ENCODE measurements around the gene AMH. TPM values are rescaled to one million over a fixed set of nuclear protein-coding genes. Genes with fewer than 3 reads are reported as not detected.

The AMH gene
- total RNA-seq, 1 experiment from 2014 or later = 5.0 TPM

- no TSS peak for BruUV-seq (replicated peaks)
- intact Hi-C loops (cut with micrococcal nuclease; ENCODE audit: unreplicated experiment) = loop anchor here (5.0 to 10.0 kb wide), 2 partner anchors 34 to 83 kb away; partner anchors contain the start of gene AP3D1
- CTCF ChIA-PET = interaction anchor here (1.1 kb wide), 1 partner anchor 82 kb away, joined by 3 read pairs; no protein-coding TSS in a partner anchor
- Mint-ChIP-seq H3K27me3 (ENCODE audit: unreplicated experiment) (no peaks in the 10 kb centered on the region), H3K9me3 (ENCODE audit: low read depth, unreplicated experiment) (no peaks in the 10 kb centered on the region), H3K4me1 (ENCODE audit: low read depth, unreplicated experiment) (peaks cover 36% of the 10 kb centered on the region), H3K27ac (ENCODE audit: unreplicated experiment) (peak overlapping the region; percentile 73), H3K4me3 (ENCODE audit: low read depth, unreplicated experiment) (peak overlapping the region; percentile 78), H3K36me3 (ENCODE audit: insufficient read depth, unreplicated experiment) (peaks cover 70% of the 10 kb centered on the region)
- no peak for DNase-seq
- TF ChIP-seq CTCF (IDR thresholded peaks at IDR 0.05; ENCODE audit: unreplicated experiment) = no peak
Measured at GRCh38 chr19:2237869-2238153, 11.3 kb upstream of the AMH start.

- H3K36me3 Mint-ChIP-seq (ENCODE audit: insufficient read depth, unreplicated experiment) = peaks cover 65% of the 10 kb centered on the region
- no peaks in the 10 kb centered on the region for H3K9me3 Mint-ChIP-seq (ENCODE audit: low read depth, unreplicated experiment)
Measured at GRCh38 chr19:2239173-2239572, 9.9 kb upstream of the AMH start.

GRCh38 chr19:2239771-2240770 is 9.1 kb upstream of the AMH start:
- Mint-ChIP-seq H3K9me3 (ENCODE audit: low read depth, unreplicated experiment) (no peaks in the 10 kb centered on the region), H3K36me3 (ENCODE audit: insufficient read depth, unreplicated experiment) (peaks cover 60% of the 10 kb centered on the region), H3K27ac (ENCODE audit: unreplicated experiment) (peak overlapping the region; percentile 77), H3K4me1 (ENCODE audit: low read depth, unreplicated experiment) (peaks cover 36% of the 10 kb centered on the region), H3K4me3 (ENCODE audit: low read depth, unreplicated experiment) (peak overlapping the region; percentile 78), H3K27me3 (ENCODE audit: unreplicated experiment) (no peaks in the 10 kb centered on the region)
- TF ChIP-seq CTCF (IDR thresholded peaks at IDR 0.05; ENCODE audit: unreplicated experiment) = no peak
- intact Hi-C loops (cut with micrococcal nuclease; ENCODE audit: unreplicated experiment) = loop anchor here (5.0 to 10.0 kb wide), 2 partner anchors 32 to 85 kb away; partner anchors contain the start of gene AP3D1
- no TSS peak for BruUV-seq (replicated peaks)
- DNase-seq = no peak
- CTCF ChIA-PET = interaction anchor here (1.2 kb wide), 1 partner anchor 71 kb away, joined by 8 read pairs; no protein-coding TSS in a partner anchor

More at GRCh38 chr19:2239173-2239572, 9.9 kb upstream of the AMH start:
- no TSS peak for BruUV-seq (replicated peaks)
- no peak for TF ChIP-seq CTCF (IDR thresholded peaks at IDR 0.05; ENCODE audit: unreplicated experiment)
- Mint-ChIP-seq H3K4me1 (ENCODE audit: low read depth, unreplicated experiment) (peaks cover 36% of the 10 kb centered on the region), H3K27me3 (ENCODE audit: unreplicated experiment) (no peaks in the 10 kb centered on the region), H3K27ac (ENCODE audit: unreplicated experiment) (peak overlapping the region; percentile 77), H3K4me3 (ENCODE audit: low read depth, unreplicated experiment) (peak overlapping the region; percentile 78)
- DNase-seq = no peak
- intact Hi-C loops (cut with micrococcal nuclease; ENCODE audit: unreplicated experiment) = loop anchor here (5.0 to 10.0 kb wide), 2 partner anchors 33 to 84 kb away; partner anchors contain the start of gene AP3D1
- CTCF ChIA-PET = interaction anchor here (0.6 to 1.2 kb wide), 3 partner anchors 15 to 70 kb away, joined by 3 to 8 read pairs (median 4); no protein-coding TSS in a partner anchor

- no TSS peak for BruUV-seq (replicated peaks)
- CTCF ChIA-PET = no interaction called here
- Mint-ChIP-seq H3K27me3 (ENCODE audit: unreplicated experiment) (no peaks in the 10 kb centered on the region), H3K27ac (ENCODE audit: unreplicated experiment) (no peak overlapping the region), H3K4me3 (ENCODE audit: low read depth, unreplicated experiment) (no peak overlapping the region), H3K4me1 (ENCODE audit: low read depth, unreplicated experiment) (peaks cover 36% of the 10 kb centered on the region), H3K9me3 (ENCODE audit: low read depth, unreplicated experiment) (no peaks in the 10 kb centered on the region), H3K36me3 (ENCODE audit: insufficient read depth, unreplicated experiment) (peaks cover 52% of the 10 kb centered on the region)
- DNase-seq = no peak
- no peak for TF ChIP-seq CTCF (IDR thresholded peaks at IDR 0.05; ENCODE audit: unreplicated experiment)
- intact Hi-C loops (cut with micrococcal nuclease; ENCODE audit: unreplicated experiment) = no loop called here
Measured at GRCh38 chr19:2240881-2241760, 8.0 kb upstream of the AMH start.

All from Calu3 (cell line).